ENCODE data around the gene TMEM72.

The TMEM72 gene

GRCh38 chr10:44921061-44921460 is 9.9 kb downstream of the TMEM72 start:
- Histone ChIP-seq H3K27ac (ENCODE audit: poor library complexity, severe bottlenecking) (no peak overlapping the region), H3K4me3 (ENCODE audit: severe bottlenecking) (no peak overlapping the region), H3K9me3 (ENCODE audit: severe bottlenecking) (no peaks in the 10 kb centered on the region), H3K36me3 (ENCODE audit: low read depth) (no peaks in the 10 kb centered on the region), H3K27me3 (ENCODE audit: insufficient read depth, poor library complexity, severe bottlenecking) (no peaks in the 10 kb centered on the region), H3K4me1 (ENCODE audit: insufficient read depth, poor library complexity, severe bottlenecking) (no peaks in the 10 kb centered on the region)
- no peak for DNase-seq (ENCODE audit: low spot score)
- TF ChIP-seq, protein P1, sequence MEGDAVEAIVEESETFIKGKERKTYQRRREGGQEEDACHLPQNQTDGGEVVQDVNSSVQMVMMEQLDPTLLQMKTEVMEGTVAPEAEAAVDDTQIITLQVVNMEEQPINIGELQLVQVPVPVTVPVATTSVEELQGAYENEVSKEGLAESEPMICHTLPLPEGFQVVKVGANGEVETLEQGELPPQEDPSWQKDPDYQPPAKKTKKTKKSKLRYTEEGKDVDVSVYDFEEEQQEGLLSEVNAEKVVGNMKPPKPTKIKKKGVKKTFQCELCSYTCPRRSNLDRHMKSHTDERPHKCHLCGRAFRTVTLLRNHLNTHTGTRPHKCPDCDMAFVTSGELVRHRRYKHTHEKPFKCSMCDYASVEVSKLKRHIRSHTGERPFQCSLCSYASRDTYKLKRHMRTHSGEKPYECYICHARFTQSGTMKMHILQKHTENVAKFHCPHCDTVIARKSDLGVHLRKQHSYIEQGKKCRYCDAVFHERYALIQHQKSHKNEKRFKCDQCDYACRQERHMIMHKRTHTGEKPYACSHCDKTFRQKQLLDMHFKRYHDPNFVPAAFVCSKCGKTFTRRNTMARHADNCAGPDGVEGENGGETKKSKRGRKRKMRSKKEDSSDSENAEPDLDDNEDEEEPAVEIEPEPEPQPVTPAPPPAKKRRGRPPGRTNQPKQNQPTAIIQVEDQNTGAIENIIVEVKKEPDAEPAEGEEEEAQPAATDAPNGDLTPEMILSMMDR (IDR thresholded peaks at IDR 0.05; ENCODE audit: poor library complexity, severe bottlenecking): no peak
- ATAC-seq (ENCODE audit: low read depth): no peak

DNA sequence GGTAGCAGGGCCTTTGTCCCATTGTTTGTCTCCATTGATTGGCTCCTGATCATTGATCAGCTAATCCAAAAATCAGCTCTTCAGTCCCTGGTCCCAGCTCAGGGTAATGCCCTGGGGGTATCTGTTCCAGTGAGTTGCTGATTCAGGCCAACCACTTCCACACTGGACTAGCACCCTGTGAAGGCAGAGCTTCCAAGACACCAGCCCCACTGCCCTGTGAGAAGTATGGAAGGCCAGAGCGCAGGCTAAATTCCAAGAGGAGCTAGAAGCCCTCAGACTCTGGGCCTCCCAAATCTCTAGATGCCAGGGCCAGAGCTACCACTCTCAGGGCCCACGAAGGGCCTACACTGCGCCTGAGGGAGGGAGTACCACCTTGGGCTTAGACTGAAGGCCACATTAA is 10.4 kb downstream of the TMEM72 start:
- DNase-seq (ENCODE audit: low spot score) (no peak), ATAC-seq (ENCODE audit: low read depth) (no peak)
- Histone ChIP-seq H3K4me3 (ENCODE audit: severe bottlenecking) (no peak overlapping the region), H3K27me3 (ENCODE audit: insufficient read depth, poor library complexity, severe bottlenecking) (no peaks in the 10 kb centered on the region), H3K4me1 (ENCODE audit: insufficient read depth, poor library complexity, severe bottlenecking) (no peaks in the 10 kb centered on the region), H3K27ac (ENCODE audit: poor library complexity, severe bottlenecking) (no peak overlapping the region), H3K9me3 (ENCODE audit: severe bottlenecking) (no peaks in the 10 kb centered on the region), H3K36me3 (ENCODE audit: low read depth) (no peaks in the 10 kb centered on the region)
- TF ChIP-seq, protein P1 (IDR thresholded peaks at IDR 0.05; ENCODE audit: poor library complexity, severe bottlenecking): no peak

- ATAC-seq (ENCODE audit: low read depth) (no peak), DNase-seq (ENCODE audit: low spot score) (no peak)
- Histone ChIP-seq H3K4me3 (ENCODE audit: severe bottlenecking) (no peak overlapping the region), H3K27me3 (ENCODE audit: insufficient read depth, poor library complexity, severe bottlenecking) (no peaks in the 10 kb centered on the region), H3K27ac (ENCODE audit: poor library complexity, severe bottlenecking) (no peak overlapping the region), H3K4me1 (ENCODE audit: insufficient read depth, poor library complexity, severe bottlenecking) (no peaks in the 10 kb centered on the region), H3K36me3 (ENCODE audit: low read depth) (no peaks in the 10 kb centered on the region), H3K9me3 (ENCODE audit: severe bottlenecking) (no peaks in the 10 kb centered on the region)
- TF ChIP-seq, protein P1 (IDR thresholded peaks at IDR 0.05; ENCODE audit: poor library complexity, severe bottlenecking): no peak
Measured at GRCh38 chr10:44922021-44922420, 10.9 kb downstream of the TMEM72 start.

DNA sequence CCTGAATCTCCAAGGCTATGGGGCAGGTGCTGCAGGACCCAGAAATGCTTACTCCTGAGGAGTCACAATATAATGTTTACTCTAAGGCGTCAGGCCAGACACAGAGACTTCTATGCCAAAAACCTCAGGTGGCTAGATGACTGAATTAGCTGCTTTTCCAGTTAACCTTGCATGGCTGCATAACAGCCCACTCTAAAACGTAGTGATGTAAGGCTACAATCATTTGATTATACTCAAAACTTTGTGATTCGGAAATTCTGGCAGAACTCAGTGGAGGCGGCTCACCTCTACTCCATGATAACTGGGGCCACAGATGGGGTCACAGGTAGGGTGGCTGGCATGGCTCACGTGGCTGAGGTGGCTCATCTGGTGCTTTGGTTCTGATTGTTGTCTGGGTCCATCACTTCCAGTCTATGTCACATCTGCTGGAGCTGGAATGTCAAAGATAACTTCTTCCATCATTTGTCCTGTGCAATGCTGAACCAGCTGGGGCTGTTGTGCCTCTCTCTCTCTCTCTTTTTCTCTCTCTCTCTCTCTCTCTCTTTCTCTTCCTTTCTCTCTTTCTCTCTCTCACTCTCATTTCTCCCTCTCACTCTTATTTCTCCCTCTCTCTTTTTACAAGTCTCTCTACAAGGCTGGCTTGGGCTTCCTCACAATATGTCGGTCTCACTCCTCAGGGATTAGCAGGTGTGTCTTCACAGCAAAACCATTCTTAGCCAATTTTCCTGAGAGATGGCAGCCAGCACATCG is 11.8 kb downstream of the TMEM72 start:
- Histone ChIP-seq H3K36me3 (ENCODE audit: low read depth) (no peaks in the 10 kb centered on the region), H3K27me3 (ENCODE audit: insufficient read depth, poor library complexity, severe bottlenecking) (no peaks in the 10 kb centered on the region), H3K4me3 (ENCODE audit: severe bottlenecking) (no peak overlapping the region), H3K27ac (ENCODE audit: poor library complexity, severe bottlenecking) (no peak overlapping the region), H3K9me3 (ENCODE audit: severe bottlenecking) (no peaks in the 10 kb centered on the region), H3K4me1 (ENCODE audit: insufficient read depth, poor library complexity, severe bottlenecking) (no peaks in the 10 kb centered on the region)
- TF ChIP-seq, protein P1 (IDR thresholded peaks at IDR 0.05; ENCODE audit: poor library complexity, severe bottlenecking): no peak
- no peak for DNase-seq (ENCODE audit: low spot score)
- no peak for ATAC-seq (ENCODE audit: low read depth)

- H3K4me1 ChIP-seq (ENCODE audit: insufficient read depth, poor library complexity, severe bottlenecking): no peaks in the 10 kb centered on the region
- H3K9me3 ChIP-seq (ENCODE audit: severe bottlenecking): no peaks in the 10 kb centered on the region
- ATAC-seq (ENCODE audit: low read depth) (no peak), DNase-seq (ENCODE audit: low spot score) (no peak)
- no peaks in the 10 kb centered on the region for H3K36me3 ChIP-seq (ENCODE audit: low read depth)
- no peak overlapping the region for H3K27ac ChIP-seq (ENCODE audit: poor library complexity, severe bottlenecking)
- TF ChIP-seq, protein P1 (IDR thresholded peaks at IDR 0.05; ENCODE audit: poor library complexity, severe bottlenecking): no peak
- H3K4me3 ChIP-seq (ENCODE audit: severe bottlenecking): no peak overlapping the region
- no peaks in the 10 kb centered on the region for H3K27me3 ChIP-seq (ENCODE audit: insufficient read depth, poor library complexity, severe bottlenecking)
Measured at GRCh38 chr10:44923611-44924010, 12.5 kb downstream of the TMEM72 start.
